Colonic mucosa (tissue), 4 donors: ENCODE data around the gene CLEC4M. TPM values are rescaled to one million over a fixed set of nuclear protein-coding genes. Genes with fewer than 3 reads are reported as not detected.

Source experiments
- DNase-seq: peaks from one replicate; pipeline ENCODE4 v3.0.0-alpha.2; 2020
- H3K27ac ChIP-seq: fragments of 200-600 bp; one replicate; pipeline ENCODE4 v1.8.0; 2021
- H3K27me3 ChIP-seq: fragments of 200-600 bp; one replicate; pipeline ENCODE4 v1.8.0; 2021
- H3K36me3 ChIP-seq: fragments of 200-600 bp; one replicate; pipeline ENCODE4 v1.8.0; 2021
- H3K4me1 ChIP-seq: fragments of 200-600 bp; one replicate; pipeline ENCODE4 v1.8.0; 2021; ENCODE audit warnings: mild to moderate bottlenecking
- H3K4me3 ChIP-seq: fragments of 200-600 bp; one replicate; pipeline ENCODE4 v1.8.0; 2021
- H3K9ac ChIP-seq, 2 donors: one replicate each; pipeline ENCODE4 v1.7.0; 2013; ENCODE audit warnings: control low read depth in 2 of 2, low read depth in 2 of 2, low read length in 2 of 2
- H3K9me3 ChIP-seq: fragments of 200-600 bp; one replicate; pipeline ENCODE4 v1.8.0; 2021
- intact Hi-C: fragments of 100-400 bp; cut with DNase I; formaldehyde crosslinking; loops from one replicate; pipeline ENCODE4 v1.14.1; 2022
- total RNA-seq, 2 donors: library from RNA; stranded (reverse); fragmentation: NEBNext Ultra II Directional in 1 of 2; extraction: Animal tissue kit (Norgen Biotek cat#: 25700) in 1 of 2; gene quantifications; one replicate each; pipeline ENCODE4 v1.2.1, GENCODE V29; 2021
- TF ChIP-seq, protein P1 (sequence below): fragments of 200-600 bp; IDR thresholded peaks from one replicate; pipeline ENCODE4 v1.8.0; 2022; ENCODE audit warnings: antibody characterized with exemption, mild to moderate bottlenecking
- donor health status: healthy.
- donor health status: DM: no; HTN: no; CAD: no.
- donor health status: DM: no; HTN: no; CAD: no.

The CLEC4M gene
- total RNA-seq, 2 donors from 2014 or later: not detected

DNA sequence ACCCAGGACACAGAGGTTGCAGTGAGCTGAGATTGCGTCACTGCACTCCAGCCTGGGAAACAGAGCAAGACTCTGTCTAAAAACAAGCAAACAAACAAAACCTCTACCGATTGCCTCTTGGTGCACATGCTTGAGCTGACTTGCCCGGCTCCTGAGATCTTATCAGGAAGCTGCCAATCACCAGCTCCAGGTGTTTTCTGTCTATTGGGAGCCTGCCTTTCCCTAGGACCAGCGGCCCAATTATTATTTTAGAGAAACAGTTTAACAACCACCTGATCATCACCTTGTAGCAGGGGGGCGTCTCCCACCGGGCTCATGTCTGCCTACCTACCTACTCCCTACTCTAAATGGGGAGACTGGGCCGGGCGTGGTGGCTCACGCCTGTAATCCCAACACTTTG, 10.8 kb downstream of the CLEC4M start:
- no peak overlapping the region for H3K27ac ChIP-seq
- no peaks in the 10 kb centered on the region for H3K9me3 ChIP-seq
- no peak for DNase-seq
- intact Hi-C loops: no loop called here
- no peak overlapping the region for H3K4me3 ChIP-seq
- H3K36me3 ChIP-seq: no peaks in the 10 kb centered on the region
- no peaks in the 10 kb centered on the region for H3K4me1 ChIP-seq
- TF ChIP-seq, protein P1, sequence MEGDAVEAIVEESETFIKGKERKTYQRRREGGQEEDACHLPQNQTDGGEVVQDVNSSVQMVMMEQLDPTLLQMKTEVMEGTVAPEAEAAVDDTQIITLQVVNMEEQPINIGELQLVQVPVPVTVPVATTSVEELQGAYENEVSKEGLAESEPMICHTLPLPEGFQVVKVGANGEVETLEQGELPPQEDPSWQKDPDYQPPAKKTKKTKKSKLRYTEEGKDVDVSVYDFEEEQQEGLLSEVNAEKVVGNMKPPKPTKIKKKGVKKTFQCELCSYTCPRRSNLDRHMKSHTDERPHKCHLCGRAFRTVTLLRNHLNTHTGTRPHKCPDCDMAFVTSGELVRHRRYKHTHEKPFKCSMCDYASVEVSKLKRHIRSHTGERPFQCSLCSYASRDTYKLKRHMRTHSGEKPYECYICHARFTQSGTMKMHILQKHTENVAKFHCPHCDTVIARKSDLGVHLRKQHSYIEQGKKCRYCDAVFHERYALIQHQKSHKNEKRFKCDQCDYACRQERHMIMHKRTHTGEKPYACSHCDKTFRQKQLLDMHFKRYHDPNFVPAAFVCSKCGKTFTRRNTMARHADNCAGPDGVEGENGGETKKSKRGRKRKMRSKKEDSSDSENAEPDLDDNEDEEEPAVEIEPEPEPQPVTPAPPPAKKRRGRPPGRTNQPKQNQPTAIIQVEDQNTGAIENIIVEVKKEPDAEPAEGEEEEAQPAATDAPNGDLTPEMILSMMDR: no peak
- H3K27me3 ChIP-seq: no peaks in the 10 kb centered on the region
- no peak overlapping the region for H3K9ac ChIP-seq

DNA sequence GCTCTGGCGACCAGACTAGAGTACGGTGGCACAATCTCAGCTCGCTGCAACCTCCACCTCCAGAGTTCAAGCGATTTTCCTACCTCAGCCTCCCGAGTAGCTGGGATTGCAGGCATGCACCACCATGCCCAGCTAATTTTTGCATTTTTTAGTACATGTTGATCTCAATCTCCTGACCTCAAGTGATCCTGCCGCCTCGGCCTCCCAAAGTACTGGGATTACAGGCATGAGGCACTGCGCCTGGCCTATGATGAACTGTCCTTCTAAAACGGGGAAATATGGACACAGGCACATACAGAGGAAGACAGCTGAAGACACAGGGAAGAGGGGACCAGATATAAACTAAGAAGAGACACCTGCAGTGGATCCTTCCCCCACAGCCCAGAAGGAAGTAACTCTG, 12.7 kb downstream of the CLEC4M start:
- H3K9ac ChIP-seq: no peak overlapping the region
- H3K4me3 ChIP-seq: no peak overlapping the region
- H3K9me3 ChIP-seq: no peaks in the 10 kb centered on the region
- intact Hi-C loops: no loop called here
- no peaks in the 10 kb centered on the region for H3K4me1 ChIP-seq
- H3K36me3 ChIP-seq: no peaks in the 10 kb centered on the region
- DNase-seq: no peak
- TF ChIP-seq, protein P1: no peak
- no peaks in the 10 kb centered on the region for H3K27me3 ChIP-seq
- H3K27ac ChIP-seq: no peak overlapping the region

DNA sequence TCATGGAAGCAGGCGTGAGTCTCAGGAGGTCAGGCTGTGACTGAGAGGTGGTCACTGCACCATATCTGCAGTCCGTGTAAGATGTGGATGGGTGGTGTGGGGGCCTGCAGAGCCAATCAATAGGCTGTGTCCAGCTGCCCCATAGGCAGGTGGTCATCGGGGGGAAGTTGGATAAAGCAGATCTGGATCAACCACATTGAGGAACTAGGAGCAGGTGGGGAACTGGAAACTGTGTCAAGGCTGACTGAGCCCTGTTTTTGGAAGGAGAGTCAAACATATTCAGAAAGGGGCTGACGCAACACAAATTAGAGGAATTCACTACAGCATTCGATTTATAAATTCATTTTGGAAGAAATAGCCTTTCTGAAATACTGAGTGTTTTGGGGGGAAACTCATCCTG, 15.0 kb downstream of the CLEC4M start:
- H3K9me3 ChIP-seq: no peaks in the 10 kb centered on the region
- no peak overlapping the region for H3K9ac ChIP-seq
- intact Hi-C loops: no loop called here
- no peaks in the 10 kb centered on the region for H3K36me3 ChIP-seq
- no peak for DNase-seq
- TF ChIP-seq, protein P1: no peak
- no peaks in the 10 kb centered on the region for H3K27me3 ChIP-seq
- H3K4me1 ChIP-seq: no peaks in the 10 kb centered on the region
- no peak overlapping the region for H3K27ac ChIP-seq
- H3K4me3 ChIP-seq: no peak overlapping the region

DNA sequence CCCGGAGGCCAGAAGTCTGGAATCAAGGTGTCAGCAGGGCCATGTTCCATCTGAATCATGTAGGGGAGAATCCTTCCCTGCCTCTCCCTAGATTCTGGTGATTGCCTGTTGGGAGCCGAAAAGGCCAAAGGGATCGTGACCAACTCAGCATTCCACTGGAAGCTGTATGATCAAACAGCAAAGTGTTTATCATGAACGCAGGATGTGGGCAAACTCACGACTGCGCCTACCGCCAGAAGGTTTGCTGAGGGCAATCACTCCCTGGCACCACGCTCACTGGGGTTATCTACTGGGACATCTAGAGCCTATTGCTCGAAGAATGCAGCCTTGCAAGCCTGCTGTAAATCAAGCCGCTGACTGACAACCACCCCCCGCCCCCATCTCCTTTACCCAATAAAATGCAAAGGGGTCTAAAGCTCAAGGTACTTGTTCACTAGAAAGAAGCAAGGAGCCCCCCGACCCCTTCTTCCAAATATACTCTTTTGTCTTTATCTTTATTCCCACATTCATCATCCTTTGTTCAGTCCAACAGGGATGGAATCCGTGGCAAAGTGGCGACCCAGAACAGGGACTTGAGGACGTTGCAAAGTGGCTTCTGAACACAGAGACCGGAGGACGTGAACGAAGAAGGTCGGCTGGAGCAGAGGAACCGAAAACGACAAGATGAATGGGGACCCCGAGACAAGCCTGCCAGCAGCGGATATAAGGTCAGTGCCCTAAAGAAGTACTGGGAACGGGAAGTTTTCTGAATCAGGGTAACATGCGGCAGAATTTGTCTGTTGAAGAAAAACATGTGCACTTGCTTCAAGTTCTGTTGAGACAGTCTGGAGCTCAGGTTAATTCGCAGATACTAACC, 16.8 kb downstream of the CLEC4M start:
- Histone ChIP-seq H3K27ac (no peak overlapping the region), H3K36me3 (no peaks in the 10 kb centered on the region), H3K9me3 (no peaks in the 10 kb centered on the region), H3K4me1 (no peaks in the 10 kb centered on the region), H3K9ac (no peak overlapping the region), H3K27me3 (no peaks in the 10 kb centered on the region), H3K4me3 (no peak overlapping the region)
- intact Hi-C loops: no loop called here
- DNase-seq: no peak
- TF ChIP-seq, protein P1: no peak

DNA sequence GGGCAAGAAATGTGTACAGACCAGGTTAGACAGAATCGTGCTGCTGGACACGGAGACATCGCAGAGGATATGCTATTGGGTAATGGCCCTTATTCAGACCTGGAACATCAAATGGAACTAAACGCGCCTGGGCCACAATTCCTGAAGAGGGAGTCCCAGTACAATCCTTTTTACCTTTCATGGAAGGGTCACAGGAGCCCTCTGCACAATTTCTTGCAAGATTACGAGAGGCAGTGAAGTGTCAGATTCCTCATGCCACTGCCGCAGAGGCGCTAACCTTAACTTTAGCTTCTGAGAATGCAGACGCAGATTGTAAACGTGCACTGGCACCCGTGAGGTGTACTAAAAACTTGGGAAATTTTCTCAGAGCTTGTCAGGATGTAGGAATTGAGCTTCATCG, 18.1 kb downstream of the CLEC4M start:
- TF ChIP-seq, protein P1: no peak
- intact Hi-C loops: no loop called here
- H3K9me3 ChIP-seq: no peaks in the 10 kb centered on the region
- no peak overlapping the region for H3K27ac ChIP-seq
- no peaks in the 10 kb centered on the region for H3K36me3 ChIP-seq
- DNase-seq: no peak
- H3K4me1 ChIP-seq: no peaks in the 10 kb centered on the region
- H3K27me3 ChIP-seq: peaks cover 3% of the 10 kb centered on the region
- no peak overlapping the region for H3K4me3 ChIP-seq
- no peak overlapping the region for H3K9ac ChIP-seq
